DMS153 treated with DMSO at 0.1 percent for 48 hours (cell line): ENCODE measurements around the gene ZSWIM4.
"Not testable (repeated sequence)": the region's sequence is repeated elsewhere in the genome, so short reads cannot be mapped to it uniquely, and the experiment has no call there.

ENCODE experiments used
- DNase-seq: peaks from one replicate; lab custom pipeline; 2025; ENCODE audit not compliant: unreplicated experiment; lab: John Stamatoyannopoulos, UW

The ZSWIM4 gene

DNA sequence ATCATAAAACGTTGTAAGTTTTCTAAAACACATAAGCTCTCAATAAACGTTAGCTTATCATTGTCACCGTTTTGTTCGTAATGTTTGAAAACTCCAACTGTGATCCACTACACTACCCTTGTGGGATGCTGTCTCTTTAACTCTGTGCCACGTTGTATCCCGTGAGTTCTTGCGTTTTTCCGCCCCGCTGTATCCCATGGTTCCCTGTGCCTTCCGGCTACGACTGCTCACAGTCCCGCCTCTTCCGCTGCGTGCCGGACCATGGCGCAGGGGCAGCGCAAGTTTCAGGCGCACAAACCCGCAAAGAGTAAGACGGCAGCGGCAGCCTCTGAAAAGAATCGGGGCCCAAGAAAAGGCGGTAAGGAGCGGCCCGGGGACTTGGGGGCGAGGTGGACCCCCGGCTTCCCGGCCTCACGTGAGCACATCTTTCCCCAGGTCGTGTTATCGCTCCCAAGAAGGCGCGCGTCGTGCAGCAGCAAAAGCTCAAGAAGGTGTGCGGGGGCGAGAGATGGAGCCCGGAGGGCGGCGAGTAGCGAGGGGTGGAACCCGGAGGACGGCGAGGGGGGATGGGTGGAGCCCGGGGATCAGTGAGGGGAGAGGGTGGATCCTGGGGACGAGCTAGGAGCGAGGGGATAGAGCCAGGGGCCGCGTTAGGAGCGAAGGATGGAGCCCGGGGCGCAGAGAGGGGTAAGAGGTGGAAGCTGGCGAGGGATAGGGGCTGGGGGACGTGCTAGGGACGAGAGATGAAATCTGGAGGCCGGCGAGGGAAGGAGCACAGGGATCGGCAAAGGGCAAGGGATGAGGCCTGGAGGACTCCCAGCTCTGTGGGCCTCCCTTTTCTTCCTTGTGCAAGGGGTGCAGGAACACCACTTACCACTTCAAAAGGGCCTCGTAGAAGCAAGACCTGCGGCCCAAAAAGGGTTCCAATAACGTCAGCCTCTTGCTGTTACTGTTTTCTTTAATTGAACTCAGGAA, 20.7 kb upstream of the ZSWIM4 start, which contains the start of gene C19orf53:
Gene C19orf53 (plus strand): TSS at position 240 of the 975 bp plus-strand sequence. CDS start 22 bp downstream, at position 262.
- DNase-seq, result peak; percentile 80

DNA sequence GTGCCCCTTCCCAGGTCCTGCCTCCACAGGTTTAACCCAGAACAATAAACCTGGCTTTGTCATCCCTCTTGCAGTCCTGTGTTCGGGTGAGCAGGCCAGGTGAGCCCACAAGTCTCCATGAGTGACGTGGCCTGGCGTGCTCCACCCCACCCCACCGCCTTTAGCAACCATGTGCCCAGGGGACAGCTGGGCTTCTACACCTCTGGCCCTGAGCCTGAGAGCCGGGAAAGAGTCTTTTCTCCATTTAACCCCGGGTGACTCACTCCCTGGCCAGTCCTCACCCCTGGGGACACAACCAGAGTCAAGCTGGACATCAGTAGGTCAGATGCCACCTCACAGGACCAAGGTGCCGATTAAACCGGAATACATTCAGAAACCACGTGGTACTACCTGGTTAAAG, 16.8 kb upstream of the ZSWIM4 start:
- no peak for DNase-seq

DNA sequence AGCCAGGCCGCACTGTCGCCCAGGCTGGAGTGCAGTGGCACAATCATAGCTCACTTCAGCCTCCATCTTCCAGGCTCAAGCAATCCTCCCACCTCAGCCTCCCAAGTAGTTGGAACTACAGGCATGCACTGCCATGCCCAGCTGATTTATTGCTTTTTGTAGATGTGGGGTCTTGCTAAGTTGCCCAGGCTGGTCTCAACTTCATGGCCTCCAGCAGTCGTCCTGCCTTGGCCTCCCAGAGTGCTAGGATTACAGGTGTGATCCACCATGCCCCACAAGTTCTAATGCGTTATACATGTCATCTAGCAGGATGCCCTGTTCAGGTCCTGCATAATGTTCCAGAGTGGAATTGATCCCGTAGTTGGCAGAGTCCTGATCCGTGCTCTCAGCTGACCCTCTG, 16.4 kb upstream of the ZSWIM4 start:
- DNase-seq, result no peak

DNA sequence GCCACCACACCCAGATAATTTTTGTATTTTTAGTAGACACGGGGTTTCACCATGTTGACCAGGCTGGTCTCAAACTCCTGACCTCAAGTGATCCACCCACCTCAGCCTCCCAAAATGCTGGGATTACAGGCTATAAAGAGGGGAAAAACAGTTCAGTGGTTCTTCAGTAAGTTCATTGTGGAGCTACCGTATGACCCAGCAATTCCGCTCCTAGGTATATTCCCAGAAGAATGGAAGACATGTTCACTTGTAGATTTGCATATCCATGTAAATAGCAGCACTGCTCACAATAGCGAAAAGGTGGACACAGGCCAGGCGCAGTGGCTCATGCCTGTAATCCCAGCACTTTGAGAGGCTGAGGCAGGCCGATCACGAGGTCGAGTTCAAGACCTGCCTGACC, 15.4 kb upstream of the ZSWIM4 start:
- DNase-seq, result not testable (repeated sequence)

DNA sequence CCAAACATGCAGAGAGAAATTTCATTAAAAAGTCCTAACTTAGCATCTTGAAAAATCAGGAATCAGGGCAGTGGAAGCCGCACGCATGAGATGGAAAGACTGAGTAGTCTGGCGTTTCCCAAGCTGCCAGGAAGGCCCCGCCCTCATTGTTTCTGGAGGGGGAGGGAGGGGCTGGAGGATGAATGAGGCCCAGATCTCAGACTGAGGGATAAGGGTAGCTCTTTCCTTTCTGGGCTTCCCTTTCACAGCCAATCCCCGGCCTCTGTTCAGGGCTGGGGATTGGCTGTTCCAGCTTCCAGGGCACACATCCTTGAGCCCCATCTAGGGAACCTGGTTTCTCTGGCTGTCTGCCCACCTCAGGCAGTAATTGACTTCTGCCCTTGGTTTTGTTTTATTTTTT, 13.7 kb upstream of the ZSWIM4 start:
- peak; percentile 22 for DNase-seq

DNA sequence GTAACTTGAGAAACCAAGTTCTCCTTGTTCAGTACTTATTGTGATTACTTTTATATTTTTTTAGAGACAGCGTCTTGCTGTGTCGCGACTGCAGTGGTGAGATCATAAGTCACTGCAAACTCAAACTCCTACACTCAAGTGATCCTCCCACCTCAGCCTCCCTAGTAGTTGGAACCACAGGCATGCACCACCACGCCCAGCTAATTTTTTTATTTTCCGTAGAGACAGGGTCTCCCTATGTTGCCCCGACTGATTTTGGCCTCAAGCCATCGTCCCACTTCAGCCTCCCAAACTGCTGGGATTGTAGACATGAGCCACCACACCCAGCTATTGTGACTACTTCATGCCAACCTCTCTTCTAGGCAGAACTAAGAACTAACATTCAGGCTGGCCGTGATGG, 12.7 kb upstream of the ZSWIM4 start:
- DNase-seq, result no peak

DNA sequence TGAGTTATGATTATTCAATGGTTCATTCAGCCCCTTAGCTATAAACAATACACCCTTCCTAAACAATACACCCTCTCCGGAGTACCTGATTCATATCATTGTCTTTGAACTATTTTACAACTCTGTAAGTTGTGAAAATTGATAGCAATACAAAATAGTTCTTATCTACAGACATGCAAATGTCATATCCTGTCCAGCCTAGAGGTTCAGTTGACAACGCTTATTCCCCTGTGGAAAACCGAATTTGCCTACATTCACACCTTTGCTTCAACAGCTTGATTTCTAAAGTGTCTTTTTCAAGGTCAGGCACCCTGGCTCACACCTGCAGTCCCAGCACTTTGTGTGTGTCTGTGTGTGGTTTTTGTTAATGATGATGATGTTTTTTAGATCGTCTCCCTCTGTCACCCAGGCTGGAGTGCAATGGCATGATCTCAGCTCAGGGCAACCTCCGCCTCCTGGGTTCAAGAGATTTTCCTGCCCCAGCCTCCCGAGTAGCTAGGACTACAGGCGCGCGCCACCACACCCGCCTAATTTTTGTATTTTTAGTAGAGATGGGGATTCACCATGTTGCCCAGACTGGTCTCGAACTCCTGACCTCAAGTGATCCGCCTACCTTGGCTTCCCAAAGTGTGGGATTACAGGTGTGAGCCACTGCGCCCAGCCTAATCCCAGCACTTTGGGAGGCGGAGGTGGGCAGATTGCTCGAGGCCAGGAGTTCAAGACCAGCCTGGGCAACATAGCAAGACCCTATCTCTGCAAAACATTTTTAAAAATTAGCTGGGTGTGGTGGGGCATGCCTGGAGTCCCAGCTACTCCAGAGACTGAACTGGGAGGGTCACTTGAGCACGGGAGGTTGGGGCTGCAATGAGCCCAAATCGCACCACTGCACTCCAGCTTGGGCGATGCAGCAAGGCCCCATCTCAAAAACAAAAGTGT, 11.4 kb upstream of the ZSWIM4 start:
- DNase-seq, result no peak

DNA sequence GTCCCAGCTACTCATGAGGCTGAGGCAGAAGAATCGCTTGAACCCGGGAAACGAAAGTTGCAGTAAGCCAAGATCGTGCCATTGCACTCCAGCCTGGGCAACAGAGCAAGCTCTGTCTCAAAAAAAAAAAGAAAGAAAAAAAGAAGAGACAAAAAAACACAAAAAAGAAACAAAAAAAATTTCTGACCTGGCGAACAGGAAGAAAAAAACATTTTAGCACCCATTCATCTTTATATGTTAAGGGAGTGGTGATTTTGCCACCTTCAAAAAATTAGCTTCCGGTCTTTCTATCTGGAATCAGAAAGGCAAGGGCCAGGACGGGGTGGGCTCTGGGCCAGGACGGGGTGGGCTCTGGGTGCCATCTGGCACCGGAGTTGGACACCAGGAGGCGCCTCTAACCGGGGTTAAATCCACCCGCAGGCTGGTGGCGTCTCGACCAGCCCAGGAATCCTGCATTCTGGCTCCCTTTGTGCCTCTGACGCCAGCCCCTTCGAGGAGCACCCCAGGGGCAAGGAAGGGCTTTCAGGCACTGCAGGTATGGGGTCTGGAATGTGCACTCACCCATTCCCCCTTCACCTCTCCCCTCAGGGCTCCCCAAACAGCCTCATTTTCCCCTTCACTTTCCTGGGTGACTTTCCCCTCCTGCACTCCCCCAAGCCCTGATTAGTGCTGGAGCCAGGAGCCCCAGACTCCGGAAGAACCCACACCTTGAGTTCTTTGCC, 10.4 kb upstream of the ZSWIM4 start:
- no peak for DNase-seq

DNA sequence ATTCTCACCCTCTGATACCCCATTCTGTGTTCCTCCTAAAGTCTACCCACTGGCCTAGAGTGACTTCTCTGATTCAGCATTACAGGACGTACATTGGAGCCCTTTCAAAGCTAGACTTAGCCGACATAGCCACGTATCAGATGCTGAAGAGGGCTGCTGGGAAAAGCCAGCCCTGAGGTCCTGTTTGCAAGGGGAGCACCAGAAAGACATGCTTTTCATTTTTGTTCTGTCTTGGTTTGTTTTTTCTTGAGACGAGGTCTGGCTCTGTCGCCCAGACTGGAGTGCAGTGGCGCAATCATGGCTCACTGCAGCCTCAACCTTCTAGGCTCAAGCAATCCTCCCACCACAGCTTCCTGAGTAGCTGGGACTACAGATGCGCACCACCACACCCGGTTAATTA, 6.3 kb upstream of the ZSWIM4 start:
- no peak for DNase-seq

DNA sequence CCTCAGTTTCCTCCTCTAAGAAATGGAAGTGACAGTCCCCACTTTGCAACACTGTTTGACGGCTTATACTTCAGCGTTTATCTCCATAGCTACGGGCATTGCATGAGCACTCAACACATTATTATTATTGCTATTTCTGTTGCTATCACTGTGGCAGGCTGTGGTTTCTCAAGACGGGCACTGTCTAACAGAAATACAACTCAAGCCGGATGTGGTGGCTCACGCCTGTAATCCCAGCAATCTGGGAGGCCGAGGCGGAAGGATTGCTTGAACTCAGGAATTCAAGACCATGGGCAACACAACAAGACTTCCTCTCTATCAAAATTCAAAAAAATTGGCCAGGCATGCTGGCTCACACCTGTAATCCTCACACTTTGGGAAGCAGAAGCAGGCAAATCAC, 4.9 kb upstream of the ZSWIM4 start:
- DNase-seq, result no peak

DNA sequence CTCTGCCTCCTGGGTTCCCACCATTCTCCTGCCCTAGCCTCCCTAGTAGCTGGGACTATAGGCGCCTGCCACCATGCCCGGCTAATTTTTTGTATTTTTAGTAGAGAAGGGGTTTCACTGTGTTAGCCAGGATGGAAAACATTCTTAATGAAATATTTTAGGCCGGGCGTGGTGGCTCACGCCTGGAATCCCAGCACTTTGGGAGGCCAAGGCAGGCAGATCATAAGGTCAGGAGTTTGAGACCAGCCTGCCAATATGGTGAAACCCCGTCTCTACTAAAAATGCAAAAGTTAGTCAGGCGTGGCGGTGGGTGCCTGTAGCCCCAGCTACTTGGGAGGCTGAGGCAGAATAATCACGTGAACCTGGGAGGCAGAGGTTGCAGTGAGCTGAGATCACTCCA, 1.9 kb upstream of the ZSWIM4 start:
- DNase-seq, result not testable (repeated sequence)

DNA sequence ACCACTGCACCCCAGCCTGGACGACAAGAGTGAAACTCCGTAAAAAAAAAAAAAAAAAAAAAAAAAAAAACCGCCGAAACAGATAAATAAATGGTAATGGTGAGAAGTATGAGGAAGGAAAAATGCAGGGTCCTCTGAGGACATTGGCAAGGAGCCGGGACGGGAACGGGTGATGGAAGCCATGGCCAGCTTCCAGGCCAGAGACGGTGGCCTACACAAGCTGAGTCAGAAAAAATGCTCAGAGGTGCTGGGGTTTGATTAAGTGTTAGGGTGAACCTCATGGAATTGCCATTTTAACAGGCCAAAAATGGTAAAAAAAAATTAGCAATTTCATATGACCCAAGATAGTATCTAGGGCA, 866 bp upstream of the ZSWIM4 start:
- no peak for DNase-seq

DNA sequence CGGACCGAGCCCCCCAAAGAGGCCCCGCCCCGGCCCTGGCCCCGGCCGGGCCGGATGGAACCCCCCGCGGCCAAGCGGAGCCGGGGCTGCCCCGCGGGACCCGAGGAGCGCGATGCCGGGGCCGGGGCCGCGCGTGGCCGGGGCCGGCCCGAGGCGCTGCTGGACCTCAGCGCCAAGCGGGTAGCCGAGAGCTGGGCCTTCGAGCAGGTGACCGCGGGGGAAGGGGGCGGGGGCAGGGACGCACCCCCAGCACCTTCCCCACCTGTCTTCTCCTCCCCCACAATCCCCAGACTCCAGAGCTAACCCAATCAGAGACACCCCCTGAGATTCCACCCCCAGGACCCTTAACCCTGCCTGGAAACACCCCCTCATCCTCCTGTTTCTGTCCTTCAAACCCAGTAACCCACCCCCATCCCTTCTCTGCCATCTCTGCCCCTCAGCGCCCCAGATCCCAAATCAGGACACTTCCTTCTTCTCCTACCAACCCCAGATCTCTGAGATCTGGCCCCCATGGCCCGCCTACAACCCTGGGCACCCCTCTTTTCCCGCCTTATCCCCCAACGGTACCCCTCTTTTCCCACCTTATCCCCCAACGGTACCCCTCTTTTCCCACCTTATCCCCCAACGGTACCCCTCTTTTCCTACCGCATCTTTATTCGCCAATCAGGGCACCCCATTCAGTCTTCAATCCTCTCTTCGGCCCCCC, 505 bp downstream of the ZSWIM4 start:
- DNase-seq, result no peak

DNA sequence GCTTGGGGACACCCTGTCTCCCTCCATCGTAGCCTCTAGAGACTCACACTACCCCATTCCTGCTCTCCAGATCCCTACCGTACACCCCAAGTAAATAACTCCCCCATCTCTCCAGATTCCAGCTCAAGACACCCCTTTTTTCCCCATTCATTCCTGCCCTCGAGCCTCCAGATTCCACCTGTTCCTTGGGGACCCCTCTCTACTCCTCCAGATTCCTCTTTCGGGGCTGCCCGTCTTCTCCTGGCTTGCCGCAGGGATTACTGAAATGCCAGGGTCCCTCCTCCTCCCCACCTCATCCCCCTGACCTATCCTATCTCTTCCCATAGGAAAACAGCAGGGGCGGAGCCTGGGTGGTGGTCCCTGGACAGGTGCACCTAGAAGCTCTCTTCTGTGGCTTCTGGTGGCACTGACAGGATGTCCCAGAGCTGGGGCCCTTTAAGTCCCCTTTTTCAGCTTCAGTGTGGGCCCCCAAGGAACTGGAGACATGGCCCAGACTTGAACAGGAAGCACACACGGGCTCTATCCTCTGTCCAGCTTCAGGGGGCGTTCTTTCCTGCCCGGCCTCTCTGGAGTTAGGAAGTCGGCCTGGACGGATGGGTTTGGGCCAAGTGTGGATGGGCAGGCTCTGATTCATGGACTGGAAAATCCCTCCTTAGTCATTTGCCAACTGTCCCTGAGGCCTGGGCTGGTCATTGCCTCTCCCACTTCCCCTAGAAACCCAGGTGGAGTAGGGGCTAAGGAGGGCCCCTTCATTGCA, 1.2 kb downstream of the ZSWIM4 start:
- DNase-seq, result no peak

DNA sequence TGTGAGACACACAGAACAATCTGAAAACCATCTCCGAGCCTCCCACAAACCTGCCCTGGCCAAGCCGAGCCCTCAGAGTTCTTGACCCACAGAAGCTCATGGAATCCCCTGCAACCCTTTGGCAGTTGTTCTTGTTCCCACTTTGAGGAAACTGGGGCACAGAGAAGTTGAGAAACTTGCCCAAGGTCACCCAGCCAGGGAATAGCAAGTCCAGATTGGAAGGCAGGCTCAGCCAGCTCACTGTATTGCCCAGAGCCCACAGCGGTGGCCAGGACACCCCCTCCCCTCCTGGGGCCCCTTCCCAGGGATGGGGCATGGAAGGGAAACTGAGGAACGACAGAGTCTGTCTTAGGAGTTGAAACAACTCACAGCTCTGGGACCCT, 1.8 kb downstream of the ZSWIM4 start:
- no peak for DNase-seq

DNA sequence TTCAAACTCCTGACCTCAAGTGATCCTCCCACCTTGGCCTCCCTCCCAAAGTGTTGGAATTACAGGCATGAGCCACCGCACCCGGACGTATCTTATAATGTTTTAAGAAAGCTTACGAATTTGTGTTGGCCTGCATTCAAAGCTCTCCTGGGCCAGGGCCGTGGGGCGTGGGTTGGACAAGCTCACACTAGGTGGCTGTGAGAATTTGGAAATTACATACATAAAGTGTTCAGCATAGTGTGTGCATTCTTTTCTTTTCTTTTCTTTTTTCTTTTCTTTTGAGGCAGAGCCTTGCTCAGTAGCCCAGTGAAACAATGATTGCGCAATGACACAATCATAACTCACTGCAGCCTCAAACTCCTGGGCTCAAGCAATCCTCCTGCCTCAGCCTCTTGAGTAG, 2.6 kb downstream of the ZSWIM4 start:
- DNase-seq, result no peak

DNA sequence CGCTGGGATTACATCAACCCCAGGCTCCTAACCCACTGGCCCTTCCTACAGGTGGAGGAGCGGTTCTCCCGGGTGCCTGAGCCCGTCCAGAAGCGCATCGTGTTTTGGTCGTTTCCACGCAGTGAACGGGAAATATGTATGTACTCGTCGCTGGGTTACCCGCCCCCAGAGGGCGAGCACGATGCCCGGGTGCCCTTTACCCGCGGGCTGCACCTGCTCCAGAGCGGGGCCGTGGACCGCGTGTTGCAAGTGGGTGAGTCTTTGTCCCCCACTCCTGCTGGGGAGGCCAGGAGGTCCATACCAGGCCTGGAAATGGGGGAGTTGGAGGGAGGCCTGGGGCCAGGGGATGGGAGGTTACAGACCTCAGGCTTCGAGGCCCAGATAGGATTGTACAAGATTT, 4.4 kb downstream of the ZSWIM4 start:
- no peak for DNase-seq

DNA sequence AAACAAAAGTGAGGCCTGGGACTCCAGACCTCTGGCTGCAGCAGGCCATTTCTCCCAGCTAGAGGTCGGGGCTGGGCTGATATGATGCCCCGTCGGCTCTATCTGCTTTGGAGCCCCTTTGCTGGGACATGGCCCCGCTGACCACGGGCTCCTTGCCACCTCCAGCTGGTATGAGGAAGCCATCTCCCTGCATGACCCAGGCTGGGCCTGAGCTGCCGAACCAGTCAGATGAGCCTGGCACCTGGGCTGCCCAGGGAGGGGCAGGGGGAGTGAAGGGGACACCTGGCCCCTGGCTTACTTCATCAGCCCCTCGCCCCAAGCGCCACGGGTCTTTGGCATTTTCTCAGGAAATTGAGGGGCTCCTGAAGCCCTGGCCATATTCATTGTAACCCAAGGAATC, 7.8 kb downstream of the ZSWIM4 start:
- no peak for DNase-seq

DNA sequence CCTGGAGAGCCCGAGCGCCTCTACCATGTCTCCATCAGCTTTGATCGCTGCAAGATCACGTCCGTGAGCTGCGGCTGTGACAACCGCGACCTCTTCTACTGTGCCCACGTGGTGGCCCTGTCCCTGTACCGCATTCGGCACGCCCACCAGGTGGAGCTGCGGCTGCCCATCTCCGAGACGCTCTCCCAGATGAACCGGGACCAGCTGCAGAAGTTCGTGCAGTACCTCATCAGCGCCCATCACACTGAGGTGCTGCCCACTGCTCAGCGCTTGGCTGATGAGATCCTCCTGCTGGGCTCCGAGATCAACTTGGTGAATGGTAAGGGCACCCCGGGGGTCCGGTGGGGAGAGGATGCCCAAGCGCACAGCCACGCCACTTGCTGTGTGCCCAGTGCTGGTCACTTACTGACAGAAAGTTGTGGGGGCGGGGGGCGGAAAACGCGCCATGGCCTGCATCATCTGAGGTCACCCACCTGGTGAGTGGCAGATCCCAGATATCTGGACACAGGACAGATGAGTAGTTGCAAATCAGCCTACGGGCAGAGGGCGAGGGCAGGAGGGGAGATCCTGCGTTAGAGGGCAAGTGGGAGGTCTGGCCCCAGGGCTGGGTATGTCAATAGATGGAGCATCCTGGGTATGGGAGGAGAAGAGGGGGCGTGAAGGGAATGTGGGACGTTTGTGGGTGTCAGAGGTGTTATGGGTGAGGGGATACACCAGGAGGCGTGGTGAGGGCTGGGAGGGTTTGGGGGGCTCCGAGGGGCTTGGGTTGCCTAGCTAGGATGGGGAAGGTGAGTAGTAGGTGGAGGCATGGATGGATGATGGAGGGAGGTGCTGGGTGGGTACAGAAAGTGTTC, 9.8 kb downstream of the ZSWIM4 start:
- DNase-seq, result no peak
